HUDEP-2 (cell line): Measurements from ENCODE around the gene GNAZ.

Experiments used
- DNase-seq, 76 experiments: peaks; one replicate each; lab custom pipeline; 2025; ENCODE audit not compliant: unreplicated experiment in 76 of 76; lab: John Stamatoyannopoulos, UW

The GNAZ gene

DNA sequence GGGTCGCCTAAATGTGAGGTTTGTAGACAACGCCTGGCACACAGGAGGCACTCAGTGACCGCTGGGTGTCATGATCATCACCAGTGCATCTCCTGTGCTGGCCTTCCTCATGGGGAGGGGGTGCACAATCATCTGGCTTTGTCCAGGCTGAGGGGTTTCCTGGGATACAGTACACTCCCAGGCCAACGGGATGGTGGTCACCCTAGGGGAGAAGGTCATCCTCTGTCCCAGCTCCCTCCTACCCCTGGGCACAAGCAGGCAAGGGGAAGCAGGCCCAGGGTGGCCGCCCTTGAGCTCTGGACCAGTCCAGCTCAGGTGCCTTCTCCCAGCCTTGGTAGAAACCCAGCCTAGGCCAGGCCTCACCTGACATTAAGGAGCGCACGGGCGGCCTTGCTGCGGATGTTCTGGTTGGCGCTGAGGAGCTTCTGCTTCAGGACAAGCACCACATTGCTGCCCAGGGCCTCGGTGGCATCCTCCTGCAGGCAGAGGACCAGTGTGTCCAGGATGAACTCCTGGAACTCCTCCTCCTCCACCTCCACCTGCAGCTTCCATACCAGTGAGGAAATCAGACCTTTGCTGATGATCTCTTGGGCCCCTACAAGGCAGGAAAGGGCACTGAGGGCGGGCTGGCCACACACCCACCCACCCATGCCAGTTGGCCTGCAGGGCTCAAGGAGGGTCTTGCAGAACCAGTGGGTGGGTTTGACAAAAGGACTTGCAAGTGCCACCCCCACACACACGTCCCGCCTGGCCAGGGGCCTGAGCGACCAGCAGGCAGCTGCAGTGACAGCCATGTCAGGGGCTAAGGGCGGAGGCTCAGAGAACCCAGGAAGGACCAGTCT lies 6.6 kb upstream of the GNAZ start:
- DNase-seq = no peak

DNA sequence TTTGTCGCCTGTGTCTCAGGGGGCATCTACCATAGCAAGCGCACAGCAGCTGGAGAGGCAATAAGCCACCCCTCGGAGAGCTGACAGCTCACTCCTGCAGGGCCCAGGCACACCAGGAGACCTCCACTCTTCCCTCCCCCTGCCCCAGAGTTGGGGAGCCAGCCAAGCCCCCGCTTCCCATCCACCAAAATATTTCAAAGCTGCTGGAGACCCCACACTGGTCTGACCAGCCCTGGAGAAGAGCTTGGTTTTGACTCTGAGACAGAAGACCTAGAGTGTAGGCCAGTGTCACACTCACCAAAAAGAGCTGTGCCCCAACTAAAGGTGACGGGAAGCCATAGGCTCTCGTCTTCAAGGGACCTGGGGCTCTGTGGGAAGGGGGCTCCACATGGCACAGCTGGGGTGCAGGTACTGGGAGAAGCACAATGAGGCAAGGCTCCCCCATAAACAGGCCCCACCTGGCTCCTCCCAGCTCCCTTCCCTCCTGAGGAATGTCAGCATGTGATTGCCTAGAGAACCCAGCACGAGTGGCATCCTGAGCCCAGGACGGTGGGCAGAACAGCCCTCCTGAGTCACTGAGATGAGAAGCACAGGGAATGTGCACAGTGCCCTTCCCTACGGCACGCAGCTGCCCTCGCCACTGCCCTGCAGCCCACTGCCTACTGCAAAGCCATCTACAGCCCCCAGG lies 5.8 kb upstream of the GNAZ start:
- no peak for DNase-seq

GRCh38 chr22:23065069-23065451 lies 5.3 kb upstream of the GNAZ start:
- no peak for DNase-seq

DNA sequence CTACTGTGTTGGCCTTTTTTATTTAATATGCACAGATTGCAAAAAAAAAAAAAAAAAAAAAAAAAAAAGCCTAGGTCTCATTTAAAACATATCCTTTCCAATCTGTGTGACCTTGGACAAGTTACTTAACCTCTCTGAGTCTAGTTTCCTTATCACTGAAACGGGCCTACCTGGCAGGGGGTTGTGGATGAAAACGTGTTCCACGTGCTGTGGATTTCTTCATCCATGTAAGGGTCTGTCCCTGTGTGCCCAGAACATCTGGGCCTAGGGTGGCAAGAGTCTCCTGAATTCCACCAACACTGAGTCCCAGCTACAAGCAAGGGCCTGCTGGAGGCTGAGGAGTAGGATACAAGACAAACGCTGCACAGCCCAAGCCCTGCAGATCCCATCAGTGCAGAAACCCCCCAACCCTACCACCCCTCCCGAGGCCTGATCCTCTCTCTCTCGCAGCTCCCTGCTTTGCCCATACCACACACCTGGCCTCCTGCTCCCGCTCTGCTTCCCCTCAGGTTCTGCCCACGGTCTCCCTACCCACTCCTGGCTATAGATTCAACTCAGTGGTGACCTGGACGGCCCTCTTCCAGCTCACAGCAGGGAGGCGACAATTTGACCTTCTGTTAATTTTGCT lies 4.7 kb upstream of the GNAZ start:
- no peak for DNase-seq

DNA sequence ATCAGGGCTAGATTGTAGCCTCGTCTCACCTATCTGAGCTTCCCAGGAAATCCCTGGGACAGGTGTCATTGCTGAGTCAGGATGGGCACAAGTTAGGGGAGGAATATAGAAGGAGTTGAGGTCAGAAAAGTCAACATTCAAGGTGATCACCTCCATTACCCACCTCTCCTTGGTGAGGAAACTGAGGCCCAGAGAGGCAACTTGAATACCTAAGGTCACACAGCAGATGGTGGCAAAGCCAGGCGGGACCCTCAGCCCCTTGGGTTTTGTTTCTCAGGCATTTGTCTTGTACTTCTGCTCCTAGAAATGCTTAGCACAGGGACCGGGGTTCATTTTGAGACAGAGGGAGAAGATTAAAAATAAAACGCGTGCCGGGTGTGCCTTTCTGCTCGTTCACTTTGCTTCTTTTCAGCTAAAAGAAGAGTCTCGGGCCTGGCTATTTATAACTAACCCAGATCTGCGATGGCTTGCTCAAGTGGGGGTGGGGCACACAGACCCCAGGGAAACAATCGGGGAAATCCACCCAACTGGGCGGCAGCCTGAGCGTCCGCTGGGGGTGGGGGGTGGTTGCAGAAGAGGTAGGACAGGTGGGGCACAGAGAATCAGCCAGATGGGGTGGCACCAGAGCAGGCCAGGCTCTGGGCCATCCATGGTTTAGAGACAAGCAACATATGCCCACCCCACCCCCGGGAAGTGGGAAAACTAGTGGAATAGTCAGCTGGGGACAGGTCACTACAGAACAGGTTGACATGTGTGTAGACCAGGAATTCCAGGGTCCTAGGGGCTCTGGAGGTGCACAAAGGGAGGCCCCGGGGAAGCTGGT lies 3.9 kb upstream of the GNAZ start:
- no peak for DNase-seq

DNA sequence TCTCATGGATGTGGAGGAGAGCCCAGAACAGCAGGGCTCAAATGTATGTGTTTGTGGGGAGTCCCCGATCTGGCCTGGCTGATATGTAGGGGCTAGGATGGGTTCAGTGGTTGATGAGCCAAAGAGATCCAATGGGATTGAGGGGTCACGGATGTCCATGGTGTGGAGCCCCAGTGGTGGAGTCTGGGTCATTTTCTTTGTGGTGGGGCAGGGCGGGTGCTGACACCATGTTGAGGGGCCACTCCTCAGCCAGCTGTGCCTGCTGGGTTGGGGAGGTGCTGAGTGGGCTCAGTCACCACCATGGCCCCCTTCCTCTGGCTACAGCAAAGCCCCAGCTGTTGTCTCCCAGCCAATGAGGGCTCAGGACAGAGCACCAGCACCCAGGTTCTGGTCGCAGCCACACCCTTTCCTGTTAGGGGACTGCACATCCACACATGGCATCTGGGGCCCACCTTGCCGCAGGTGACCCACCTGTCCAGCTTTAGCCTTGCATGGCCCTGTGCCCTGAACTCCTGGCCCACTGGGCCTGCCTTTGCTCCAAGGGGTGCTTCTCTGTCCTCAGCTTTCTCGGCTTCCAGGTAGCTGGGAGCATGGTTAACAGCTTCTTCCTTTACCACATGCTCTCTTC lies 3.2 kb upstream of the GNAZ start:
- DNase-seq = no peak

DNA sequence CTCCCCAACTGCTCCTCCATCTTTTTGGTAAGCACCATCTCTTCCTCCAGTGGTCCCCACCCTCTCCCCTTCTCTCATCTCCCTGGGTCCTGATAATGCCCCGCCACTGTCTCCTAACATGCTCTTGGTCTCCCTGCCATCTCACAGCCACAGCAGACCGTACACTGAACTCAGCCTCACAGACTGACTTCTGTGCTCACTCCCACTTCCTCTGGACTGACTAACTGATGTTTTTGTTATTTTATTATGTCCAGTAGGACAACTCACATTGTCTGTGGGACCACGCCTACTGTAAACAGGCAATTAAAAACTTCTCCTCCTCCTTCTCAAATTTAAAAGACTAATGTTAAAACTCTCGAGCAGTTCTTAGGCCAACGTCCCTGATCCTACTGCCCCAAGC lies 2.6 kb upstream of the GNAZ start:
- DNase-seq = no peak

DNA sequence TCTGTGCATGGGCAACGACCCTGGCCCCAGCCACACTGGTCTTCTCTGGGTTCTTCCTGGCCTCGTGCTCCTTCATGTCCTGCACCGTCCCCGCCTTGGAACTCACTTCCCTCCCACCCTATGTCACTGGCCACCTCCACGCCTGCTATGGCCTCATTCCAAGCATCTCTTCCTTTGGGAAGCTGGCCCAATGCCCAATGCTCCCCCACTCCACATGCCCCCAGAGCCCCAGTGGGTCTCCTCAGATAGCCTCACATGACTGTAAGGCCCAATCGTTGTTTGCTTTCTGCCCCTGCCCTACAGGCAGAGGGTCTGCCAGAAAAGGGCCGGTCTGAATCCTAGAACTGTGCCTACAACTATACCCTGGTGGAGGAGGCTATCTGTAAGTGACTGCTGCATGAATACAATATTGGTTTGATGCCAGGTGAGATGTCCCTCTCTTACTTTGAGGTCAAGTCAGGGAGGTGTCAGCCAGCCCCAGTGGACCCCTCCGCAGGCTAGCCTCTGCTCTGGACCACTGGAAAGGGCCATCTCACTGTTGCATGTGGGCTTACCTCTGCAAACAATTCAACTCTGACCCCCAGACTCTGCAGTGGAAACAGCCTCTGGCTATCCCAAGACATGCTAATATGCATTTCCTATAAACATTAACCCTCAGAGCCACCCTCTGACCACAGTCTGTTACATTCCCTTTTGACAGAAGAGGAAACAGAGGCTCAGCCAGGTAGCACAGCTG lies 2.1 kb upstream of the GNAZ start:
- no peak for DNase-seq

DNA sequence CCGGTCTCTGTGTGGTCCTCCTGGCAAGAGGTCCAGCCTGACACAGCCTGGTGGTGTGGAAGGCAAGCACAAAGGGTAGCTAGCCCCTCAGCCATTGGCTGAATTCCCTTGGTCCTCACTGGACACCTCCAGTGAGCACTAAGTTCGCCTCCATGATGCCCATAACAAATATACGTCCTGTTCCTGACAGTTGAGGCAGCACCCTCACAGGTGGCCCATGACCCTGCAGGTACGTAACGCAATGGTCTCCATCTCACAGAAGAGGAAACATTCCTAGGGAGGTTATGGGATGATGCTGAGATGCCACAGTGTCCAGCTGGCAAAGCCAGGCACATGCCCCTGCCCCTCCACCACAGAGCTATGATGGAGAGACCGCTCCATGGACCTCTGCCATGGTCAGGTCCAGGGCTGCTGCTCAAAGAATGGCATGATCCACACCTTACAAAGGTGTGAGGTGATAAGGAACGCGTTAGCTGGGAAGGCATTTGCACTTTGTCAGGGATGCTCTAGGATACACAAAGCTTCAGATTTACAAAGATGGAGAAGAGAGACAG lies 1.4 kb upstream of the GNAZ start:
- DNase-seq = no peak

- peak in 74 of 76 experiments; percentile 26 to 89 (median 73) for DNase-seq
Observed at GRCh38 chr22:23069502-23070357, 589 bp upstream of the GNAZ start.

- no peak for DNase-seq
Observed at GRCh38 chr22:23071230-23072076, 1.1 kb downstream of the GNAZ start.

DNA sequence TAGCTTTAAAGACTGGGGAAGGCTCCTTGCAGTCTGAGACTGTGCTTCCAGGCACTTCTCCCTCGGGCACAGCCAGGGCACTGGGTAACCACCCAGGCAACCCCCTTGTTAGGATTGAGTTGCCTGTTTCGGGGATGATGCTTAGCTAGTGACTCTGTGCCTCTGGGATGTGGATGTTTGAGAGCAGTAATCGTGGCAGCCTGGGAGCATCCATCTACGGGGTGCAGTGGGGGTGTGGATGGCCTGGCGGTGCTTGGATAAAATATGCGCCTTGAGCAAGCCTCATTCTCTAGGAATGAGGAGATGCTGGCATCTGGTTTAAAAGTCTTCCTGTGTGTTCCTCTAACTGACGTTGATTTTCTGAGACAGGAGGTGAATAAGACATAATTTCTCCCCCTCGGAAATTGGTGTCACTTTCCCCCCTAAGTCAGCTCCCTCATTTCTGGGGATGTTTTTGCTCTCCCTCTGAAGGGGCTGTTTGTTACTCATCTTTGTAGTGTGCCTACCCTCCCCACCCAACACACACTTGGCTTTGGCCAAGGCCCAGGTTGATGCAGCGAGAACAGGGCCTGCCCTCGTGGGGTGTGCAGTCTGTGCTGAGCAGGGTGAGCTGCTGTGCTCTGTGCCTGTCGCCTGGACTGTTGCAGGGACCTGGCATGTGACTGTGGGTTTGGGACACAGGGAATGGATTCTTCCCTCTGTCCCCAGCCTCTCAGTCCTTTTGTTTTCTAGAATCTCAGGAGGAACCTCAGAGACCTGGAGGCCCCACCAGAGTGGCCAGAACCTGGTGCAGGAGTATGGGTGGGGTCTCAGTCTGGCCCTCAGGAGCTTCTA lies 2.0 kb downstream of the GNAZ start:
- DNase-seq = no peak

DNA sequence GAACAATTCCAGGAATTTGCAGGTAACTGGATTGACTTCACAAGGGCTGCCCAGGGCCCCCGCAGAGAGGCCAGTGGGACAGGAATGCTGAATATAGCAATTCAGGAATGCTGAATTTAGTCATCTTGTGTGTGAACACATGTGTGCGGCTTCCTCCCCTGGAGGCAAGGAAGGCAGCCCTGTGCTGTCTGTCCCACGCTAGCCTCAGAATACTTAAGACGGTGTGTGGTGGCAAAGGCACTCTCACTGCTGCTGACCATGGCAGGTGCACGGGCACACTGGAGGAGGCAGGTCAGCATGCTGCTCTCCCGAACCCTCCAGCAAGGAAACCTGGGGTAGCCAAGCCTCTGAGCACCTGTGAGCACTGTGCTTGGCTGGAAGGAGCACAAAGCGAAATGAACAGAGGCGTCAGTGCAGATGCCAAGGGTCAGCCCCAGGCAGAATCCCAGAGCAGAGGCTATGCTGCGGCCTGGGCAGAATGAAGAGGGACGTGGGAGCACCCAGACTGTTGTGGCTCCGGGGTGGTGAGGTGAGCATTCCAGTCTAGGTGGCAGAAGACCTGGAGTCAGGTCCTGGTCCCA lies 2.7 kb downstream of the GNAZ start:
- DNase-seq = no peak

GRCh38 chr22:23073526-23074229 lies 3.4 kb downstream of the GNAZ start:
- DNase-seq = no peak

DNA sequence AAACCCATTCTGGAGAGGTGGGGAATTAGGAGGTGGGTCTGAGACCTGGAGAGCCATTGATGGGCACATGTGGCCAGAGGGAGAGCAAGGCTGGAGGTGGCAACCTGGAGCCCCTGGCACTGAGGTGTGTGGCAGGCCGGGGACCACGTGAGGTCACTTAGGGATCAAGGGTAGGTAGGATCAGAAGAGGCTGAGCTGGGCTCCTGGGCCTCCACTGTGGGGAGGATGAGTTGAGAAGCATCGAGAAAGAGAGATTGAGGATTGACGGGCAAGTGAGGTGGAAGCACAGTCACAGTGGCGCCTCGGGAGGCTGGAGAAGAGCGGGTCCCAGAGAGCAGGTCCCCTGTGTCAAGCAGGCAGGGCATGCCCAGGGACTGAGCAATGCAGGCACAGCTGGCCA lies 4.1 kb downstream of the GNAZ start:
- DNase-seq = no peak

GRCh38 chr22:23075050-23075449 lies 4.7 kb downstream of the GNAZ start:
- DNase-seq = no peak
